HepG2 (cell line): ENCODE results near the gene CST3. TPM values are rescaled to one million over a fixed set of nuclear protein-coding genes. Genes with fewer than 3 reads are reported as not detected.

Experiments used
- DZIP1 ChIP-seq: sonication (generic); formaldehyde crosslinking; IDR thresholded peaks from 2 replicates; pipeline ENCODE4 v1.5.0; 2020; ENCODE audit warnings: mild to moderate bottlenecking, missing genetic modification reagents
- ESRRA ChIP-seq: sonication (generic); formaldehyde crosslinking; IDR thresholded peaks from 2 replicates; pipeline ENCODE4 v1.5.1; 2020; ENCODE audit warnings: mild to moderate bottlenecking, low read depth, missing genetic modification reagents
- GATAD1 ChIP-seq: IDR thresholded peaks from 2 replicates; pipeline ENCODE4 v1.6.1; 2016; ENCODE audit warnings: missing genetic modification reagents, missing compliant biosample characterization
- HOXA3 ChIP-seq: sonication (generic); formaldehyde crosslinking; IDR thresholded peaks from 2 replicates; pipeline ENCODE4 v1.5.0; 2020; ENCODE audit warnings: missing genetic modification reagents
- KDM3A ChIP-seq: IDR thresholded peaks from 2 replicates; pipeline ENCODE4 v1.6.1; 2018; ENCODE audit warnings: low read depth, missing compliant biosample characterization
- NR1H2 ChIP-seq: sonication (generic); formaldehyde crosslinking; IDR thresholded peaks from 2 replicates; pipeline ENCODE4 v1.8.1; 2022; ENCODE audit warnings: low read depth, missing genetic modification reagents, borderline replicate concordance
- REST ChIP-seq, 2 experiments: IDR thresholded peaks; 2 replicates each; pipeline ENCODE4 v1.6.1; 2011 to 2012; ENCODE audit warnings: low read length in 2 of 2, borderline replicate concordance in 1 of 2, low read depth in 1 of 2, mild to moderate bottlenecking in 1 of 2, moderate library complexity in 1 of 2
- RFX5 ChIP-seq: IDR thresholded peaks from 2 replicates; pipeline ENCODE4 v1.6.1; 2011; ENCODE audit warnings: low read depth, low read length, improper control_type of control experiment
- TFDP1 ChIP-seq: IDR thresholded peaks from 2 replicates; pipeline ENCODE4 v1.6.1; 2016; ENCODE audit warnings: missing compliant biosample characterization, missing genetic modification reagents, borderline replicate concordance
- ZNF275 ChIP-seq: sonication (generic); formaldehyde crosslinking; IDR thresholded peaks from 2 replicates; pipeline ENCODE4 v1.8.0; 2022; ENCODE audit warnings: missing genetic modification reagents, mild to moderate bottlenecking, inconsistent platforms, borderline replicate concordance
- ZNF350 ChIP-seq: sonication (generic); formaldehyde crosslinking; IDR thresholded peaks from 2 replicates; pipeline ENCODE4 v1.4.0; 2020; ENCODE audit warnings: mild to moderate bottlenecking, low read depth, missing genetic modification reagents, borderline replicate concordance
- ZNF589 ChIP-seq: sonication (generic); formaldehyde crosslinking; conservative IDR thresholded peaks from 2 replicates; pipeline ENCODE4 v1.8.0; 2022; ENCODE audit warnings: mild to moderate bottlenecking, moderate library complexity, missing genetic modification reagents
- ZNF687 ChIP-seq: sonication (generic); formaldehyde crosslinking; IDR thresholded peaks from 2 replicates; pipeline ENCODE4 v1.5.1; 2020; ENCODE audit warnings: mild to moderate bottlenecking, missing genetic modification reagents, moderate library complexity
- ZSCAN9 ChIP-seq: IDR thresholded peaks from 2 replicates; pipeline ENCODE4 v1.6.1; 2016; ENCODE audit warnings: borderline replicate concordance
- polyA plus RNA-seq, 8 experiments: library from polyadenylated mRNA; depleted of rRNA in 3 of 8; stranded (reverse) in 7 of 8; unstranded in 1 of 8; fragments of >200 nt; fragmentation: Illumina TruSeq in 4 of 8; extraction: Trizol in 4 of 8; gene quantifications; 2 replicates each; pipeline versions ENCODE4 v1.2.1 to v1.2.3, GENCODE V29; 2011 to 2016; ENCODE audit warnings: low read depth in 4 of 8, missing spikeins in 1 of 8, mixed read lengths in 1 of 8; ENCODE audit not compliant: insufficient read depth in 1 of 8
- total RNA-seq, 5 experiments: library from RNA; depleted of rRNA; stranded (reverse); fragments of >200 nt; fragmentation: Illumina TruSeq; extraction: Trizol; gene quantifications; 2 replicates each; pipeline ENCODE4 v1.2.3, GENCODE V29; 2016; ENCODE audit warnings: low read depth in 1 of 5

CST3 gene
- total and polyA plus RNA-seq, 2 of the 13 experiments (the other 11 are each of a cell fraction or from before 2014, with no cell fraction given) = 690 to 1,005 TPM

GRCh38 chr20:23629542-23630391, 8.0 kb downstream of the CST3 start (continued):
- TF ChIP-seq ZNF589 (CRISPR knock-in tag) (0 out of 2 replicates have a peak, but pooled peaks have one; percentile 69), KDM3A (CRISPR knock-in tag) (0 out of 2 replicates have a peak, but pooled peaks have one; percentile 9), REST (IDR thresholded peaks at IDR 0.05; ENCODE audit: borderline replicate concordance in 1 of 2, low read depth in 1 of 2, low read length in 2 of 2) (no peak), RFX5 (no peak), ESRRA (peak; percentile 98), ZNF275 (CRISPR knock-in tag) (no peak; the same call in 1 of the 2 replicates), TFDP1 (CRISPR knock-in tag) (peak; percentile 69; the same call in 1 of the 2 replicates), ZNF687 (peak; percentile 95), HOXA3 (CRISPR knock-in tag) (peak; percentile 22; the same call in 1 of the 2 replicates), DZIP1 (CRISPR knock-in tag) (0 out of 2 replicates have a peak, but pooled peaks have one; percentile 71), ZSCAN9 (CRISPR knock-in tag) (no peak), NR1H2 (CRISPR knock-in tag) (no peak), GATAD1 (CRISPR knock-in tag) (no peak), ZNF350 (CRISPR knock-in tag) (0 out of 2 replicates have a peak, but pooled peaks have one; percentile 33)
